ENCODE measurements around the gene PPP2R2B. TPM values are rescaled to one million over a fixed set of nuclear protein-coding genes. Genes with fewer than 3 reads are reported as not detected.

The PPP2R2B gene
- polyA plus RNA-seq, 1 donor (not counting 4 experiments of a cell fraction or from before 2014, with no cell fraction given), result 0.33 TPM

DNA sequence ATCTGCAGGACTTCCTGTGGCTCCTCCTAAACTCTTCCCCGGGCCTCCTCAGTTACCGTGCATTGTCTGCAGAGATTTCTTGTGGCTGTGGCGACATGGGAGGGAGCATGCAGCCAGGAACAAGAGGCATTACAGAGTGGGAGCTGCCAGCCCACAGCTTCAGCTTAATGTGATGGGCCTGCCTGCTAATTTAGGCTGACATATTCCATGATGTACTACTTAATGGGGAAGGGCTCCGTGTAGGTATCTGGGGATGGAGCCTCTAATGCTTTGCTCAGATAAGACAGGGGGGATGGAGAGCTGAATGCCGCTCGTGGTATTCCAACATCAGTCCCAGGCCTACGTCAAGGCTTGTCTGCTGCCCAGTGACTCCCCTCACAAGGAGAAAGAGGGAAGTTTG, 225.0 kb downstream of the PPP2R2B start:
- Histone ChIP-seq H3K9me3 (ENCODE audit: control insufficient read depth, low read depth, low read length) (no peaks in the 10 kb centered on the region), H3K79me2 (ENCODE audit: control insufficient read depth, insufficient read depth, low read length) (no peaks in the 10 kb centered on the region), H3K4me3 (ENCODE audit: control insufficient read depth in 2 of 3, extremely low read depth in 1 of 3, insufficient read depth in 2 of 3, low read depth in 1 of 3, low read length in 3 of 3) (no peak overlapping the region), H3K9me1 (ENCODE audit: control insufficient read depth, extremely low read depth, insufficient read depth, low read length) (no peaks in the 10 kb centered on the region), H3K27ac (ENCODE audit: control insufficient read depth, insufficient read depth, low read length) (no peak overlapping the region), H4K20me1 (ENCODE audit: control insufficient read depth, extremely low read depth, insufficient read depth, low read length) (no peaks in the 10 kb centered on the region), H3K9ac (ENCODE audit: control insufficient read depth, extremely low read depth, insufficient read depth, low read length) (no peak overlapping the region), H3K4me1 (ENCODE audit: control insufficient read depth, extremely low read depth, insufficient read depth, low read length) (no peaks in the 10 kb centered on the region), H3K27me3 (ENCODE audit: control insufficient read depth, extremely low read depth, insufficient read depth, low read length) (no peaks in the 10 kb centered on the region), H2AFZ (ENCODE audit: control insufficient read depth, low read length) (no peak overlapping the region), H3K4me2 (ENCODE audit: control insufficient read depth, extremely low read depth, insufficient read depth, low read depth, low read length) (no peak overlapping the region), H3K36me3 (ENCODE audit: control insufficient read depth in 2 of 2, extremely low read depth in 1 of 2, insufficient read depth in 2 of 2, low read length in 2 of 2) (no peaks in the 10 kb centered on the region)
- dilution Hi-C loops (cut with MboI; ENCODE audit: extremely low pct_ligation_motif_present, low sequenced_read_pairs), result loop anchor here (25.0 kb wide), 1 partner anchor 309 kb away; no protein-coding TSS in a partner anchor
- no peak for TF ChIP-seq EZH2 (IDR thresholded peaks at IDR 0.05; ENCODE audit: low read length)
- TF ChIP-seq, protein P1, sequence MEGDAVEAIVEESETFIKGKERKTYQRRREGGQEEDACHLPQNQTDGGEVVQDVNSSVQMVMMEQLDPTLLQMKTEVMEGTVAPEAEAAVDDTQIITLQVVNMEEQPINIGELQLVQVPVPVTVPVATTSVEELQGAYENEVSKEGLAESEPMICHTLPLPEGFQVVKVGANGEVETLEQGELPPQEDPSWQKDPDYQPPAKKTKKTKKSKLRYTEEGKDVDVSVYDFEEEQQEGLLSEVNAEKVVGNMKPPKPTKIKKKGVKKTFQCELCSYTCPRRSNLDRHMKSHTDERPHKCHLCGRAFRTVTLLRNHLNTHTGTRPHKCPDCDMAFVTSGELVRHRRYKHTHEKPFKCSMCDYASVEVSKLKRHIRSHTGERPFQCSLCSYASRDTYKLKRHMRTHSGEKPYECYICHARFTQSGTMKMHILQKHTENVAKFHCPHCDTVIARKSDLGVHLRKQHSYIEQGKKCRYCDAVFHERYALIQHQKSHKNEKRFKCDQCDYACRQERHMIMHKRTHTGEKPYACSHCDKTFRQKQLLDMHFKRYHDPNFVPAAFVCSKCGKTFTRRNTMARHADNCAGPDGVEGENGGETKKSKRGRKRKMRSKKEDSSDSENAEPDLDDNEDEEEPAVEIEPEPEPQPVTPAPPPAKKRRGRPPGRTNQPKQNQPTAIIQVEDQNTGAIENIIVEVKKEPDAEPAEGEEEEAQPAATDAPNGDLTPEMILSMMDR (optimal IDR thresholded peaks at IDR 0.05 in 1 of 3, IDR thresholded peaks at IDR 0.05 in 1 of 3, conservative IDR thresholded peaks at IDR 0.05 in 1 of 3; ENCODE audit: extremely low read depth in 1 of 3, insufficient read depth in 2 of 3, low read length in 3 of 3), result no peak
- FAIRE-seq (no peak), DNase-seq (ENCODE audit: low read depth, low spot score) (no peak)

DNA sequence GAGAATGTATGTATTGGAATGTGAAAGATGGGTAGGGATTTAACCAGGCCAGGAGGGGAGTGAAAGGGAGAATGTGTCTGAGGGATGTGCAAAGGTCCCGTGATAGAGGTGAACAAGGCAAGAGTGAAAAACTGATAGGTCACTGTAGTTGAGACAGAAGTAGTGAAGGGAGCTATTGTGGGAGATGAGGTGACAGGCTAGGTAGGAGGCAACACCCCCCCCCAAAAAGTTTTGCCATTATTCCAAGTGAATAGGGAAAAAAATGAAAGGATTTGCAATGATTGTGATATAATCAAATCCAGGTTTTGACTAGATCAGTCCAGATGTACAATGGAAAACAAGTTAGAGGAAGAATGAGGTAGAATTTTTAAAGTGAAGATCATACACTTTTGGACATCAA, 226.0 kb downstream of the PPP2R2B start:
- no peaks in the 10 kb centered on the region for H3K9me3 ChIP-seq (ENCODE audit: control insufficient read depth, low read depth, low read length)
- dilution Hi-C loops (cut with MboI; ENCODE audit: extremely low pct_ligation_motif_present, low sequenced_read_pairs), result loop anchor here (25.0 kb wide), 1 partner anchor 310 kb away; no protein-coding TSS in a partner anchor

More for the DNA sequence above, 226.0 kb downstream of the PPP2R2B start:
- Histone ChIP-seq H3K4me1 (ENCODE audit: control insufficient read depth, extremely low read depth, insufficient read depth, low read length) (no peaks in the 10 kb centered on the region), H3K4me2 (ENCODE audit: control insufficient read depth, extremely low read depth, insufficient read depth, low read depth, low read length) (no peak overlapping the region), H3K79me2 (ENCODE audit: control insufficient read depth, insufficient read depth, low read length) (no peaks in the 10 kb centered on the region), H3K27ac (ENCODE audit: control insufficient read depth, insufficient read depth, low read length) (no peak overlapping the region), H4K20me1 (ENCODE audit: control insufficient read depth, extremely low read depth, insufficient read depth, low read length) (no peaks in the 10 kb centered on the region), H3K9ac (ENCODE audit: control insufficient read depth, extremely low read depth, insufficient read depth, low read length) (no peak overlapping the region), H2AFZ (ENCODE audit: control insufficient read depth, low read length) (no peak overlapping the region), H3K27me3 (ENCODE audit: control insufficient read depth, extremely low read depth, insufficient read depth, low read length) (no peaks in the 10 kb centered on the region), H3K4me3 (ENCODE audit: control insufficient read depth in 2 of 3, extremely low read depth in 1 of 3, insufficient read depth in 2 of 3, low read depth in 1 of 3, low read length in 3 of 3) (no peak overlapping the region), H3K36me3 (ENCODE audit: control insufficient read depth in 2 of 2, extremely low read depth in 1 of 2, insufficient read depth in 2 of 2, low read length in 2 of 2) (no peaks in the 10 kb centered on the region), H3K9me1 (ENCODE audit: control insufficient read depth, extremely low read depth, insufficient read depth, low read length) (no peaks in the 10 kb centered on the region)
- DNase-seq (ENCODE audit: low read depth, low spot score) (no peak), FAIRE-seq (no peak)
- no peak for TF ChIP-seq EZH2 (IDR thresholded peaks at IDR 0.05; ENCODE audit: low read length)
- TF ChIP-seq, protein P1 (optimal IDR thresholded peaks at IDR 0.05 in 1 of 3, IDR thresholded peaks at IDR 0.05 in 1 of 3, conservative IDR thresholded peaks at IDR 0.05 in 1 of 3; ENCODE audit: extremely low read depth in 1 of 3, insufficient read depth in 2 of 3, low read length in 3 of 3), result no peak
